NCI-H69 (cell line): ENCODE data around the gene PLXNA2.

ENCODE experiments used
- DNase-seq: peaks from one replicate; lab custom pipeline; 2025; lab: John Stamatoyannopoulos, UW

The PLXNA2 gene

GRCh38 chr1:208027861-208028260 lies 216.3 kb downstream of the PLXNA2 start:
- no peak for DNase-seq

DNA sequence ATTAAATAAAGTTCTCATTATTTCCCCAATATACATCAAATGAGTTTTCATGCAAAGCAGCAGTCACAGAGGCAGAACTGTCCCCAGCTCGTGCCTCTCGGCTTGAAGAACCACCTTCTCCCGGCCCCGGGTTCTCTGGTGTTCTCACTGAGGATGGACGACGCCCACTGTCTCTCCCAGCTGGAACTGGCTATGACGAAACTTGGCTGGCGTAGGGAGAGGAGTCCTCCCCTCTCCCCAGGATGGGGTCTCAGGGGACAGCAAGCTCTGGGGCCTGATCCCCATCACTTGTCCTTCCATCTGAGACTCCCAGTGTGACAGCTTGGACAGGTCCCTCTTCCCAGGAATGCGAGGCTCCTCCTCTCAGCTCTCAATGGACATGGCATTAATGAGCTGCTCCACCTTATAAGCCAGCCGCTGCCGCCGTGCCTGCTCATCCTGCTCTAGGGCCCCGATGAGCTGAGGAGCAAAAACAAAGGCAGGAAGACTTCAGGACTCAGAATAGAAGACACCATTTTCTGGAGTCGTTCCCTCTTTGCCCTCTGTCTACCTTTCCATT lies 217.2 kb downstream of the PLXNA2 start:
- no peak for DNase-seq

DNA sequence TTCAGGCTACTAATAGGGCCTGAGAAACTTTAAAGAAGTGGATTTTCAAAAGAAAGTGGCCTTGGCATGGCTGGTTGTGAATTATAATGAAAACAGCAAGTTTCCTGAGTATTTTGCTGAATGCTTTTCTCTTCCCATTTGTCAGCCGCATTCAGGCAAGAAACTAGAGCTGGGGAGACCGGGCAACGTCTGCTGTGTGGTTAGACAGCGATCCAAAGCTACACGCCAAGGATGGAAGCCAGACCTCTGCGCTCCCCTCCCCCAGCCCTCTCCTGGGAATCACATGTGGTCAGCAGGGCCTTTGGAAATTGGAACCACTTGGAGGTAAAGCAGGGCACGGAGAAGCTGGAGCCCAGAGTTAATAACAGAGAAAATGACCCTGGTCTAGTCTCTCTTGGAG lies 219.2 kb downstream of the PLXNA2 start:
- DNase-seq: no peak

GRCh38 chr1:208024406-208024805 lies 219.8 kb downstream of the PLXNA2 start:
- DNase-seq: no peak

GRCh38 chr1:208019257-208019656 lies 224.9 kb downstream of the PLXNA2 start:
- DNase-seq: peak; percentile 82

- no peak for DNase-seq
Measured at GRCh38 chr1:208015255-208015654, 228.9 kb downstream of the PLXNA2 start.

GRCh38 chr1:208013210-208013609 lies 231.0 kb downstream of the PLXNA2 start:
- no peak for DNase-seq

- no peak for DNase-seq
Measured at GRCh38 chr1:208012721-208013120, 231.5 kb downstream of the PLXNA2 start.

DNA sequence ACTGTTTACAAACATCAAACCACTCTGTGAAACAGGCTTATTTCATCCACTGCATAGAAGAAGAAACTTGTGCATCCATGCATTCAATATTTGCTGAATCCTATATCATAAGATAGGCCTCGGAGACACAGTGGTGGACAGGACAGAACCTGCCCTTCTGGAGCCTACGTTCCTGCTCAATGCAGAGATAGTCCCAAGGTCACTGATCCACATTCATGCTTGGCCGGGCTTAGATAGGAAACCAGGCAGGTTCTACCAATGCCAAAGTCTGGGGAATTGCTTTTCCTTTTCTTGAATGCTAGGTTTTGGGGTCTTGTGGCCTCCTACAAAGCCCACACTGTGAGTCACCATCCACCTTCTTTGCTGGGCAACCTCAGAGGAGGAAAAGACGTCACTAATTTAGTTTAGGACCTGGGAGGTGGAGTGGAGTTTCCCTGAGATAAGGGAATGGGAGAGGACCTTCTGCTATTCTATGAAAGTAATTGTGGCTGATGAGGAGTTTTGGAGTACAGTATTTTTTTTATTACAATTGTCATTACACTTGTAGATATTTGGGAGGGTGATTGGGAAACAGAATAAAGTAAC lies 233.6 kb downstream of the PLXNA2 start:
- DNase-seq: no peak

- no peak for DNase-seq
Measured at GRCh38 chr1:208009706-208010444, 234.3 kb downstream of the PLXNA2 start.

GRCh38 chr1:208009303-208009702 lies 234.9 kb downstream of the PLXNA2 start:
- DNase-seq: no peak

DNA sequence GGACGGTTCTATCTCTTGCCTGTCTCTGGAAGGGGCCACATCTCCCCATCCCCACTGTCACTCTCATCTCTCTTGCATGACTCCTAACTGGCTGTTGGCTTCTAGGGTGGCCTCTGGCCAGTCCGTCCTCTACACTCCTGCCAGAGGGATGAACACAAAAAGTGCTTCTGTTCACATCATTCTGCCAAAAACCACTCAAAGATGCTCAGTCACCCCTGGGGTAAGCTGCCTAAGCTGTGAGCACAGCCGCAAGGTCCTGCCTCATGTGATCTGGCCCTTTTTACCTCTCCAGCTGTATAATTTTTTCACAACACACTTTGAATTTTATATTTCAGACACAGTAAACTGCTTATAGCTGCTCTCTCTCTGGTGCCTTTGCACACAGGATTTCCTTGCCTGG lies 235.7 kb downstream of the PLXNA2 start:
- DNase-seq: no peak

GRCh38 chr1:208007938-208008342 lies 236.2 kb downstream of the PLXNA2 start:
- DNase-seq: no peak

DNA sequence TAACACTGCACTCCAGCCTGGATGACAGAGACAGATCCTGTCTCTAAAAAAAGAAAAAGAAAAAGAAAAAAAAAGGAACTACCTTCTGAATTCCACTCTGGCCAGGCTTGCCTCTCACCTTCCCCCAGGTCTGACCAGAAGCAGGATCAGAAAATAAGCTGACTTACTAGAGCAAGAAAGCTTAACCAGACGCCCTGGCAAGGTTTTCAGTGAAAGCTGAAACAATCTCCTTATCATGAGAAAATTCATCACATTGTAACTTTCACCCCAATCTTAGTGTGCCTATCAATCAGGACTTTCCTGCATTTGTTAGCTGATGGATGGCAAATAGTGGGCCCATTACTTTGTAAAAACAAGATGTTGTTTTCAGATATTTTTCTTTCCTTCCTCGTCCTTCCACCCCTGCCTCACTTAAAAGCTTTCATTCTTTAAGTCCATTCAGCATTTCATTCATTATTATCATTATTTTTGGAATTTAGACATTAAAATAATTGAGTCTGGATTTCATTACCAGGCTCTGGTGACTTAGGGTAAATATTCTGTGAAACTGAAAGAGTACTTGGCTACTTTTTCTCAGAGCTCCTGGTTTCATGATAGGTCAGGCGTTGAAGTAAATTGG lies 236.8 kb downstream of the PLXNA2 start:
- DNase-seq: no peak

- no peak for DNase-seq
Measured at GRCh38 chr1:208006258-208006920, 237.8 kb downstream of the PLXNA2 start.

DNA sequence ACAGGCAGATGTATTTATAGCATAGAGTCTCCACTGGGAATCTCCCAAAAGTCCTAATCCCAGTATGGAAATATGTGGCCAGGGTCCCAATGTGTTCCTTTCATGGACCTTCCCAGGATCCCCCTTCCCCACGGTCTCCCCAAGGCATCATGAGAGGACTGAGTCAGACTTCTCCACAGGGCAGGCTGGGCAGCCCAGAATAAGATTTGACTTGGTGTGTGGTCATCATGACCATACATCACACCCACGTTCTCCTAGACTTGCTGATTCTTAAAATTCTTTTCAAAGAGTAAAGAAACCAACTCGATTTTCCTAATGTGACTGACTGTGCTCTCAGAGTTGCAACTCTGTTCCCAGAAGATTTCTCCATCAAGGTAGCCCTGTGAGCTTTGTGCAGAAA lies 239.3 kb downstream of the PLXNA2 start:
- no peak for DNase-seq

DNA sequence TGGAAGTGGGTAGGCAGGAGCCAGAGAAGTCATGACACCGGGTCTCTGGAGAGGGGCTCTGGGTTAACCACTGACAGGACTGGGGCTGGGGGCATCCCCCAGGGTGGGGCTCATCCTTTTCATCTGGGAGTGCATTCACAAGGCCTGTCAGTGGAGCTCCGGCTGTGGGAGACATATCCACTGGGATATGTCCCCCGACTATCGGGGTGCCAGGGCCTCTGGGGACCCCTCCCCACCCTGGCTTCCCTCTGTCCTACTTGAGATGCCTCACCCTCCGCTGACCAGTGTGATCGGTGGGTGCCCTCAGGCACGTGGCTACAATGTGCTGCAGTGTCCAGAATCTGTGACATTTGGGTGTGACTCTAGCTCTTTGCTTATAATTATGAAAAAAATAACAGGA lies 240.9 kb downstream of the PLXNA2 start:
- no peak for DNase-seq

DNA sequence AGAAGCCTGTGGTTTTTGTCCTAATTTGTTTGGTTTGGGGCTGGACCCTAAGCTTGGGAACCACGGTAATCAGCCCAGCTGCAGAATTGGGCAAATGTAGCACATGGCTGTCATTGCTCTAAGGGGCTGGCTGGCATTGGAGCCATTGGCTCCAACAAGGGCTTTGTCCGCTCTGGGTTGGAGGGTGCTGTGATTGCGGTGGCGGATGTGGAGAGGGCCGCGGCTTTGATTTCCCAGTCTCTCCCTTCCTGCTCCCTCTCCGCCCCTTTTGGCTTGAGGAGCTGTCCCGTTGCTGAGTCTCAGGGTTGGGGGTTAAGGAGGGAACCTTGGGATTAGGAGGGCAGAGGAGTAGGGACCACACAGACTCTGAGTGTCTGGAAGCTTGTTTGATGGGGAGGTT lies 241.5 kb downstream of the PLXNA2 start:
- DNase-seq: no peak

DNA sequence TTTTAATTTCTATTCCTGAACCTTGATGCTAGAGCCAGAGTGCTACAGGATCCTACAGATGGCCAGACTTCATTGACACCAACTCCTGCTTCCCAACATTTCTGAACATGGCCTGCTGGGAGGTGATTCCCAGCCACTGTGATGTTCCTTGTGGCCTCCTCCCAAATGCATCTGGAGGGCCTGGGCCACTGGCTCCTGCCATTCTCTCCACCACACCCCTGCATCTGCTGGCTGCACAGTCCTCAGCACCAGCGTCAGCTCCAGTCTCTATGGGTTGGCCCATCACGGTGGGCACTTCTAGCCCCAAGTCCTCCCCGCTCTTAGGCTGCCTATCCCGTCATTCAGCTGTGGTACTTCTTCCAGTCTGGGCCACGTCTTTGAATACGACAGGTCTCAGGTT lies 242.1 kb downstream of the PLXNA2 start:
- DNase-seq: no peak

DNA sequence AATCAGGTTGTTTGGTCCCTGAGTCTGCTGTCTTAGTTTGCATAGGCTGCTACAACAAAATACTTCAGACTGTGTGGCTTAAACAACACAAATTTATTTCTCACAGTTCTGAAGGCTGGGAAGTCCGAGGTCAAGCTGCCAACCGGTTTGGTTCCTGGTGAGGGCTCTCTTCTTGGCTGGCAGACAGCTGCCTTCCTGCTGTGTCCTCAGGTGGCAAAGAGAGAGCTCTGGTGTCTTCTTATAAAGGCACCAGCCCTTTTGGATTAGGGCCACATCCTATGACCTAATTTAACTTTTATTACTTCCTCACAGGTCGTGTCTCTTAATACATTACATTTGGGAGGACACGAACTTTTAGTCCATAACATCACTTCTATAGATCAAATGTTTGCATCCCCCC lies 243.7 kb downstream of the PLXNA2 start:
- no peak for DNase-seq

DNA sequence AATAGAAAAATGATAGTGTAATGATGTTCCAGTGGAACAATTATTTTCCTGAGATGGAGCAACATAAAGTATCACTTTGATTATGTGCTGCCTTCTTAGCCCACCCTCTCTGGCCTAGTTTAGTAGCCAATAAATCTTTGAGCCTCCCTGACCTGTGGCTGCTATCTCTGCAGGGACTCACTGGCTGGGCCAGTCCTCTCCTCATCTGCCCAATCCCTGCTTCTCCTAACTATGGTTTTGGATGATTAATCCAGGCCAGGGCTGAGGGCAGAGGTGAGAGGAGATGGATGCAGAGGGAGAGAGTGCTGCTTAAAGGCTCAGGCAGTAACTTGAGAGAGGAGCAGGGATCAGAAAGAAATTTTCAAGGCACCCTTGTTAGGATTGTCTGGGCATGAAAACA lies 244.2 kb downstream of the PLXNA2 start:
- no peak for DNase-seq

DNA sequence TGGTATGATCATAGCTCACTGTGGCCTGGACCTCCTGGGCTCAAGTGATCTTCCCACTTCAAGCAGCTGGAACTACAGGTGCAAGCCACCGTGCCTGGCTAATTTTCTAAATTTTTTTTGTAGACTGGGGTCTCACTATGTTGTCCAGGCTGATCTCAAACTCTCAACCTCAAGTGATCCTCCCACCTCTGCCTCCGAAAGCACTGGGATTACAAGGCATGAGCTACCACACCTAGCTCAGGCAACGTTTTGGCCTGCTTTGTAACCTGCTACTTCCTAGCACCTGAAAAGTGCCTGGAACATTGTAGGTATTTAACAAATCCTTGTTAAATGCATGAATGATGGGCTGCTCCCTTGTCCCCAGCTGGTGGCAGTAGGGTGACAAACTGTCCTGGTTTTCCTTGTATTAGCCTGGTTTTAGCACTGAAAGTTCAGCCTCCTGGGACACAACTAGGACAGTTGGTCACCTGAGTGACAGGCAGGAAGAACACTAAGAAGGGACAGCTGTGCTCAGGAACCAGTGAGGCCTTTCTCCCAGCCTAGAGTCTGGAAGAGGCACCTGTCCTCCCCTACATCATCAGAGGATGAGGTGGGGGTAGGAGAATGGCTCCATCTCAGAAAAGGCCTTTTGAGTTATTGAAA lies 244.8 kb downstream of the PLXNA2 start:
- DNase-seq: no peak
